GM12892 (cell line): ENCODE results near the gene ETV3.

Experiments
- POLR2A ChIP-seq: IDR thresholded peaks from 2 replicates; pipeline ENCODE4 v1.6.1; 2011; ENCODE audit warnings: low read depth, low read length, control low read depth
- POLR2AphosphoS5 ChIP-seq: IDR thresholded peaks from 2 replicates; pipeline ENCODE4 v1.6.1; 2011; ENCODE audit warnings: low read depth, low read length, control low read depth
- TAF1 ChIP-seq: IDR thresholded peaks from 2 replicates; pipeline ENCODE4 v1.6.1; 2011; ENCODE audit warnings: low read depth, mild to moderate bottlenecking, control low read depth, low read length, borderline replicate concordance

DNA sequence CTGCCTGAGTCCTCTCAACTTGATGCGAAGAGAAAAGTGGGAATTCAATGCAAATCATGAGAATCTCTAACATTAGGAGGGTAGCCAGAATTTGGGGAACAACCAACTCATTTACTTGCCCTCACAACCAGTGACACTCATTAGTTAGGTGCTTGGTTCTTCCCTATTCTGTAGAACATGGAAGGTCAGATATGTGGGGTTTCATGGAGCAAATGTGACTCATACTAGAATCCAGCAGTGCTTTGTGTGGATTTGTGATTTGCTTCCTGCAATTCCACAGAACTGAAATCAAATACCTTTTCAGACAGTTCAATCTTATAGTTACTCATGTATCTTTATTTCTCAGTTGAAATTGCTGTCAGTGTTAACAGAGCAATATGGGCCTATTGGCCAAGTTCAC lies 6.9 kb upstream of the ETV3 start:
- TF ChIP-seq POLR2A (no peak), POLR2AphosphoS5 (no peak), TAF1 (no peak)
